ENCODE measurements around the gene UBXN2A.
A peak's percentile ranks its signal among the peaks of the same experiment; 100 is the strongest.

UBXN2A gene

GRCh38 chr2:23939987-23940717, at the start of gene UBXN2A:
Gene UBXN2A (plus strand): TSS chr2:23940463. CDS start chr2:23958315, 17,852 bp downstream.
- DNase-seq (ENCODE audit: low read depth) = no peak

- DNase-seq (ENCODE audit: low read depth) = no peak
These were observed 40.1 kb upstream of the UBXN2A start for GRCh38 chr2:23900133-23900532.

- DNase-seq (ENCODE audit: low read depth) = no peak
These were observed 39.5 kb upstream of the UBXN2A start for GRCh38 chr2:23900541-23901322.

GRCh38 chr2:23901966-23902846, 38.1 kb upstream of the UBXN2A start:
- DNase-seq (ENCODE audit: low read depth) = no peak

GRCh38 chr2:23903034-23903433, 37.2 kb upstream of the UBXN2A start:
- no peak for DNase-seq (ENCODE audit: low read depth)

- no peak for DNase-seq (ENCODE audit: low read depth)
These were observed 36.0 kb upstream of the UBXN2A start for GRCh38 chr2:23904215-23904614.

GRCh38 chr2:23904692-23905091, 35.6 kb upstream of the UBXN2A start:
- DNase-seq (ENCODE audit: low read depth) = no peak

- no peak for DNase-seq (ENCODE audit: low read depth)
These were observed 35.1 kb upstream of the UBXN2A start for GRCh38 chr2:23905155-23905554.

- no peak for DNase-seq (ENCODE audit: low read depth)
These were observed 28.2 kb upstream of the UBXN2A start for GRCh38 chr2:23912054-23912453.

GRCh38 chr2:23915327-23915726, 24.9 kb upstream of the UBXN2A start:
- DNase-seq (ENCODE audit: low read depth) = no peak

- no peak for DNase-seq (ENCODE audit: low read depth)
These were observed 23.4 kb upstream of the UBXN2A start for GRCh38 chr2:23916727-23917405.

GRCh38 chr2:23918837-23919489, 21.3 kb upstream of the UBXN2A start:
- DNase-seq (ENCODE audit: low read depth) = no peak

GRCh38 chr2:23924589-23925359, 15.5 kb upstream of the UBXN2A start:
- no peak for DNase-seq (ENCODE audit: low read depth)

- no peak for DNase-seq (ENCODE audit: low read depth)
These were observed 14.5 kb upstream of the UBXN2A start for GRCh38 chr2:23925702-23926289.

- DNase-seq (ENCODE audit: low read depth) = no peak
These were observed 13.9 kb upstream of the UBXN2A start for GRCh38 chr2:23926290-23926749.

GRCh38 chr2:23926750-23927571, 13.3 kb upstream of the UBXN2A start, which contains the start of gene ATAD2B:
Gene ATAD2B (minus strand): TSS chr2:23927123. CDS start chr2:23926770, 353 bp downstream.
- peak; percentile 85 for DNase-seq (ENCODE audit: low read depth)

GRCh38 chr2:23934259-23934658, 6.0 kb upstream of the UBXN2A start:
- DNase-seq (ENCODE audit: low read depth) = no peak

GRCh38 chr2:23940718-23941620, 706 bp downstream of the UBXN2A start:
- no peak for DNase-seq (ENCODE audit: low read depth)
